ENCODE results near the gene MPG.
"Not testable (repeated sequence)": the region's sequence is repeated elsewhere in the genome, so short reads cannot be mapped to it uniquely, and the experiment has no call there.

MPG gene

GRCh38 chr16:119295-119694 lies 41.3 kb downstream of the MPG start:
- DNase-seq = no peak

GRCh38 chr16:119835-120491 lies 41.9 kb downstream of the MPG start:
- peak; percentile 11 to 33 for DNase-seq

GRCh38 chr16:120756-121155 lies 42.7 kb downstream of the MPG start:
- no peak for DNase-seq

- no peak for DNase-seq
Observed at GRCh38 chr16:122361-122760, 44.3 kb downstream of the MPG start.

GRCh38 chr16:123558-124350 lies 45.7 kb downstream of the MPG start:
- DNase-seq = not testable (repeated sequence)

GRCh38 chr16:125011-125410 lies 47.0 kb downstream of the MPG start:
- DNase-seq = no peak

- DNase-seq = no peak
Observed at GRCh38 chr16:129075-129474, 51.0 kb downstream of the MPG start.

GRCh38 chr16:130533-131173 lies 52.6 kb downstream of the MPG start:
- no peak for DNase-seq

- DNase-seq = no peak
Observed at GRCh38 chr16:132120-132519, 54.1 kb downstream of the MPG start.

GRCh38 chr16:133716-134115 lies 55.7 kb downstream of the MPG start:
- DNase-seq = no peak
